Endothelial cell of umbilical vein (primary cell): ENCODE measurements around the gene SSH2. TPM values are rescaled to one million over a fixed set of nuclear protein-coding genes. Genes with fewer than 3 reads are reported as not detected.

ENCODE experiments used
- BruUV-seq: library from RNA; stranded (reverse); fragments of 400-500 nt; replicated peaks from 2 replicates; lab custom pipeline; 2021; lab: Mats Ljungman, UMichigan
- CTCF ChIA-PET: fragments of 300-600, 350-600 bp; sonication (Branson Sonifier 250); formaldehyde crosslinking; loops from one replicate; lab custom pipeline; 2021; ENCODE audit warnings: antibody characterized with exemption, inconsistent platforms; lab: Charles Lee
- POLR2A ChIA-PET: fragments of 300-600, 350-600 bp; sonication (Branson Sonifier 250); formaldehyde crosslinking; loops from one replicate; lab custom pipeline; 2021; ENCODE audit warnings: antibody characterized with exemption, inconsistent platforms; lab: Charles Lee
- DNase-seq: peaks from one replicate; pipeline ENCODE4 v3.0.0-alpha.2; 2011; ENCODE audit warnings: low read depth, low spot score
- FAIRE-seq: peaks from 2 replicates; lab custom pipeline; 2011; peaks lifted over from hg19 to GRCh38; lab: Jason Lieb, UNC
- H2AFZ ChIP-seq: 2 replicates; pipeline ENCODE4 v1.6.0; 2012; ENCODE audit warnings: low read depth, low read length, control low read depth, inconsistent platforms
- H3K27ac ChIP-seq: 2 replicates; pipeline ENCODE4 v1.5.1; 2011; ENCODE audit warnings: low read depth, mild to moderate bottlenecking, control low read depth, low read length, moderate library complexity; ENCODE audit not compliant: insufficient read depth
- H3K27me3 ChIP-seq, 2 experiments: 2 replicates each; pipeline versions ENCODE4 v1.6.0 to v1.6.1; 2011; ENCODE audit warnings: low read length in 2 of 2, mixed read lengths in 1 of 2; ENCODE audit not compliant: control insufficient read depth in 2 of 2, insufficient read depth in 2 of 2
- H3K36me3 ChIP-seq, 2 experiments: 2 replicates in 1 of 2; 3 replicates in 1 of 2; pipeline ENCODE4 v1.5.1; 2011; ENCODE audit warnings: low read length in 2 of 2, mild to moderate bottlenecking in 1 of 2, moderate library complexity in 1 of 2; ENCODE audit not compliant: control insufficient read depth in 2 of 2, insufficient read depth in 2 of 2; ENCODE audit errors: extremely low read depth in 1 of 2
- H3K4me1 ChIP-seq: 3 replicates; pipeline ENCODE4 v1.5.1; 2011; ENCODE audit warnings: mild to moderate bottlenecking, low read length; ENCODE audit not compliant: control insufficient read depth, insufficient read depth; ENCODE audit errors: extremely low read depth
- H3K4me2 ChIP-seq: 2 replicates; pipeline ENCODE4 v1.6.1; 2011; ENCODE audit warnings: low read length, control low read depth, mixed read lengths; ENCODE audit not compliant: insufficient read depth
- H3K4me3 ChIP-seq, 3 experiments: fragments of 200-600 bp in 1 of 3; sonication (generic), shearing (Covaris generic) in 1 of 3; replicated peaks in 1 of 3; 2 replicates each; pipeline ENCODE4 v1.5.1; 2011 to 2016; ENCODE audit warnings: control low read depth in 3 of 3, low read length in 3 of 3, mild to moderate bottlenecking in 2 of 3, inconsistent platforms in 1 of 3, low read depth in 1 of 3, moderate library complexity in 1 of 3; ENCODE audit not compliant: insufficient read depth in 1 of 3
- H3K79me2 ChIP-seq: 2 replicates; pipeline ENCODE4 v1.6.0; 2012; ENCODE audit warnings: low read length, inconsistent platforms; ENCODE audit not compliant: control insufficient read depth, insufficient read depth
- H3K9ac ChIP-seq: replicated peaks from 2 replicates; pipeline ENCODE3; 2011; ENCODE audit warnings: low read length, control low read depth; ENCODE audit not compliant: insufficient read depth; ENCODE audit errors: extremely low read depth
- H3K9me1 ChIP-seq: replicated peaks from 3 replicates; pipeline ENCODE4 v1.6.0; 2011; ENCODE audit warnings: mild to moderate bottlenecking, low read length; ENCODE audit not compliant: control insufficient read depth, insufficient read depth; ENCODE audit errors: extremely low read depth
- H3K9me3 ChIP-seq: replicated peaks from 2 replicates; pipeline ENCODE4 v1.5.1; 2012; ENCODE audit warnings: low read length, inconsistent platforms; ENCODE audit not compliant: control insufficient read depth, insufficient read depth
- H4K20me1 ChIP-seq: replicated peaks from 2 replicates; pipeline ENCODE3; 2011; ENCODE audit warnings: mild to moderate bottlenecking, low read length; ENCODE audit not compliant: control insufficient read depth, insufficient read depth; ENCODE audit errors: extremely low read depth
- CTCF ChIP-seq, 2 donors: IDR thresholded peaks; 1 replicate in 1 of 2; 2 replicates in 1 of 2; pipeline ENCODE4 v1.5.1; 2011; ENCODE audit warnings: low read length in 2 of 2, mild to moderate bottlenecking in 2 of 2, moderate library complexity in 2 of 2, control low read depth in 1 of 2, inconsistent platforms in 1 of 2, low read depth in 1 of 2; ENCODE audit not compliant: insufficient read depth in 1 of 2; ENCODE audit errors: extremely low read depth in 1 of 2
- EZH2 ChIP-seq: IDR thresholded peaks from 2 replicates; pipeline ENCODE4 v1.6.1; 2012; ENCODE audit warnings: borderline replicate concordance, low read depth, mild to moderate bottlenecking, moderate library complexity, low read length, inconsistent platforms; ENCODE audit not compliant: severe bottlenecking
- FOS ChIP-seq: IDR thresholded peaks from 2 replicates; pipeline ENCODE4 v1.6.1; 2011; ENCODE audit warnings: mild to moderate bottlenecking, low read length, moderate library complexity, borderline replicate concordance; ENCODE audit not compliant: insufficient read depth
- GATA2 ChIP-seq: IDR thresholded peaks from 2 replicates; pipeline ENCODE4 v1.7.0; 2011; ENCODE audit warnings: low read depth, mild to moderate bottlenecking, moderate library complexity, mixed read lengths, low read length; ENCODE audit not compliant: insufficient read length, insufficient read depth
- JUN ChIP-seq: IDR thresholded peaks from 2 replicates; pipeline ENCODE4 v1.6.1; 2011; ENCODE audit warnings: borderline replicate concordance, low read depth; ENCODE audit not compliant: insufficient read length, insufficient read depth
- MAX ChIP-seq: IDR thresholded peaks from 2 replicates; pipeline ENCODE4 v1.6.1; 2011; ENCODE audit not compliant: insufficient read depth, insufficient read length
- MYC ChIP-seq: IDR thresholded peaks from one replicate; pipeline ENCODE4 v1.6.1; 2011; ENCODE audit warnings: mild to moderate bottlenecking, low read depth, low read length
- POLR2A ChIP-seq: IDR thresholded peaks from 2 replicates; pipeline ENCODE4 v1.6.1; 2012; ENCODE audit warnings: low read depth, mild to moderate bottlenecking, control low read depth, low read length
- POLR2AphosphoS5 ChIP-seq: IDR thresholded peaks from 2 replicates; pipeline ENCODE4 v1.6.1; 2012; ENCODE audit warnings: low read depth, mild to moderate bottlenecking, control low read depth, low read length, moderate library complexity; ENCODE audit not compliant: insufficient read depth
- dilution Hi-C: fragments of 300-500 bp; cut with MboI; formaldehyde crosslinking; loops from one replicate; pipeline ENCODE4 v1.15.0; 2019; ENCODE audit warnings: low sequenced_read_pairs; ENCODE audit not compliant: extremely low pct_ligation_motif_present
- intact Hi-C: fragments of 100-400 bp; cut with micrococcal nuclease; formaldehyde crosslinking; loops from one replicate; pipeline ENCODE4 v1.10.0; 2022
- polyA plus RNA-seq, 4 experiments: library from polyadenylated mRNA; depleted of rRNA in 3 of 4; stranded (reverse) in 3 of 4; unstranded in 1 of 4; fragments of >200 nt; gene quantifications; 2 replicates each; pipeline versions ENCODE4 v1.2.1 to v1.2.3, GENCODE V29; 2011 to 2012; ENCODE audit warnings: missing spikeins in 1 of 4
- total RNA-seq: library from RNA; stranded (reverse); gene quantifications from 2 replicates; pipeline ENCODE4 v1.2.3, GENCODE V29; 2021

SSH2 gene
- total and polyA plus RNA-seq, 2 donors (not counting 3 experiments of a cell fraction or from before 2014, with no cell fraction given) = 24.6 to 60.9 TPM

- no peaks in the 10 kb centered on the region for H3K36me3 ChIP-seq
- TF ChIP-seq POLR2AphosphoS5 (no peak), GATA2 (no peak), FOS (no peak), EZH2 (no peak), MYC (no peak), JUN (no peak), CTCF (IDR thresholded peaks at IDR 0.05; ENCODE audit: extremely low read depth in 1 of 2, insufficient read depth in 1 of 2, low read depth in 1 of 2, low read length in 2 of 2) (no peak), POLR2A (no peak), MAX (no peak)
- H3K4me3 ChIP-seq = no peak overlapping the region
- H3K27ac ChIP-seq = no peak overlapping the region
- no peaks in the 10 kb centered on the region for H3K79me2 ChIP-seq
- BruUV-seq = no TSS peak
- no peak overlapping the region for H3K4me2 ChIP-seq
- ChIA-PET CTCF (interaction anchor here (1.5 kb wide), 1 partner anchor 17 kb away, joined by 3 read pairs; no protein-coding TSS in a partner anchor), POLR2A (no interaction called here)
- intact Hi-C loops = no loop called here
- H2AFZ ChIP-seq = no peak overlapping the region
- H3K9me1 ChIP-seq = no peaks in the 10 kb centered on the region
- H3K9ac ChIP-seq = no peak overlapping the region
- DNase-seq (no peak), FAIRE-seq (peak; percentile 33)
- no peaks in the 10 kb centered on the region for H3K9me3 ChIP-seq
- dilution Hi-C loops = no loop called here
- no peaks in the 10 kb centered on the region for H4K20me1 ChIP-seq
- H3K4me1 ChIP-seq = peaks cover 7% of the 10 kb centered on the region
- no peaks in the 10 kb centered on the region for H3K27me3 ChIP-seq
These were observed 93.4 kb downstream of the SSH2 start for GRCh38 chr17:29836643-29837042.
